Coronary artery (tissue), 2 donors: ENCODE measurements around the gene TOP3A.
A peak's percentile ranks its signal among the peaks of the same experiment; 100 is the strongest.

Experiments used
- DNase-seq: peaks from one replicate; pipeline ENCODE4 v3.0.0-alpha.2; 2017; ENCODE audit warnings: low spot score
- H3K27ac ChIP-seq, 2 donors: fragments of 200-600 bp; sonication (generic); one replicate each; pipeline ENCODE4 v1.5.1; 2016 to 2019
- H3K4me3 ChIP-seq: fragments of 200-600 bp; sonication (generic); 2 replicates; pipeline ENCODE4 v1.5.1; 2016; ENCODE audit warnings: mild to moderate bottlenecking, moderate library complexity
- TF ChIP-seq, protein P1 (sequence below): fragments of 200-600 bp; sonication (generic); IDR thresholded peaks from one replicate; pipeline ENCODE4 v1.5.1; 2019; ENCODE audit warnings: antibody characterized with exemption

Gene TOP3A

DNA sequence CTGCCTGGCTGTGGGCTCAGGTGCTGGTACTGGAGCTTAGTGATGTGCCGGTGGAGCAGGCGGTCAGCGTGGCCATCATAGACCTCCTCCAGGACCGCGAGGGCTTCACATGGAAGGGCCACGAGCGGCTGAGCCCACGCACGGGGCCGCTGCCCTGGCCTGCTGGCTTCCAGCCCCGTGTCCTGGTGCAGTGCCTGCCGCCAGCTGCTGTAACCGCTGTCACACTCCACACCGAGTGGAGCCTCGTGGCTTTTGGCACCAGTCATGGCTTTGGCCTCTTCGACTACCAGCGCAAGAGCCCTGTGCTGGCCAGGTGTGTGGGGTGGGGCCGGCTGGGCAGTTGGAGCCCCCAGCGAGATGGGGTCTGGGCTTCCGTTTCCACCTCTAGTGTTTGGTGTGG lies 77.3 kb downstream of the TOP3A start:
- H3K27ac ChIP-seq, result no peak overlapping the region
- TF ChIP-seq, protein P1, sequence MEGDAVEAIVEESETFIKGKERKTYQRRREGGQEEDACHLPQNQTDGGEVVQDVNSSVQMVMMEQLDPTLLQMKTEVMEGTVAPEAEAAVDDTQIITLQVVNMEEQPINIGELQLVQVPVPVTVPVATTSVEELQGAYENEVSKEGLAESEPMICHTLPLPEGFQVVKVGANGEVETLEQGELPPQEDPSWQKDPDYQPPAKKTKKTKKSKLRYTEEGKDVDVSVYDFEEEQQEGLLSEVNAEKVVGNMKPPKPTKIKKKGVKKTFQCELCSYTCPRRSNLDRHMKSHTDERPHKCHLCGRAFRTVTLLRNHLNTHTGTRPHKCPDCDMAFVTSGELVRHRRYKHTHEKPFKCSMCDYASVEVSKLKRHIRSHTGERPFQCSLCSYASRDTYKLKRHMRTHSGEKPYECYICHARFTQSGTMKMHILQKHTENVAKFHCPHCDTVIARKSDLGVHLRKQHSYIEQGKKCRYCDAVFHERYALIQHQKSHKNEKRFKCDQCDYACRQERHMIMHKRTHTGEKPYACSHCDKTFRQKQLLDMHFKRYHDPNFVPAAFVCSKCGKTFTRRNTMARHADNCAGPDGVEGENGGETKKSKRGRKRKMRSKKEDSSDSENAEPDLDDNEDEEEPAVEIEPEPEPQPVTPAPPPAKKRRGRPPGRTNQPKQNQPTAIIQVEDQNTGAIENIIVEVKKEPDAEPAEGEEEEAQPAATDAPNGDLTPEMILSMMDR, result no peak
- H3K4me3 ChIP-seq, result no peak overlapping the region
- no peak for DNase-seq

DNA sequence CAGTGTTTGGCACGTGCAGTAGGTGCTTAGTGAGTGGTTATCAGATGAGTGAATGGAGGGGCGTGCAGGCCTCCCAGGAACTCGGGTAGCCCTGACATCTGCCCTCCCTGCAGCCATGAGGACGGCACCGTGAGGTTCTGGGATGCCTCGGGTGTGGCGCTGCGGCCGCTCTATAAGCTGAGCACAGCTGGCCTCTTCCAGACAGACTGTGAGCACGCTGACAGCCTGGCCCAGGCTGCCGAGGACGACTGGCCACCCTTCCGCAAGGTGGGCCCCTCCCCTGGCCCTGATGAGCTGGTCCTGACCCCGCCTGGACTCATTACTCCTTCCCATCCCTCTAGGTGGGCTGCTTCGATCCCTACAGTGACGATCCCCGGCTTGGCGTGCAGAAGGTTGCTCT lies 78.3 kb downstream of the TOP3A start:
- no peak overlapping the region for H3K4me3 ChIP-seq
- no peak for DNase-seq
- TF ChIP-seq, protein P1, result no peak
- H3K27ac ChIP-seq, result no peak overlapping the region

DNA sequence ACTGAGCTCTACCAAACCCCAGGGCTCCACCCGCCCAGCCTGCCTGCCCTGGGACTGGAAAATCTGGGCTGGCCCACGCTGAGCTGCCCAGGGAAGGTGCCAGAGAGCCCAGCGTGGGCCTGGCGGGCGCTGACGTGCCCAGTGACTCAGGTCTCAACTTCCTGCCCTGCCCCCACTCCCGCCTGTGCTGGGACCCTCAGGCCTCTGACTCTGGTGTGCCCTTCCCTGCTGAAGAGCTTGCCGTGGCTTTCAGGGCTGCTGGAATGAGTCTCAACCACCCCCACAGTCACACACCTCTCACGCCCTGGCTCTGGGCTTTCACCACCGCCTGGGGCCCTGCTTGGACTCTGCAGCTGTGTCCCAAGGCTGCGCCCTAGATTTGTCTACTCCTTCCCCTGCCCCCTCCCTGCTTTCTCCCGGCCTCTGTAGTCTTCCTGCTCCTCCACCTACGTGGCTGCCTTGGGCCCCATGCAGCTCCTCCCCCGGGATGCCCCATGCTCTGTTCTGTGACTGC lies 79.0 kb downstream of the TOP3A start:
- DNase-seq, result no peak
- TF ChIP-seq, protein P1, result no peak
- no peak overlapping the region for H3K4me3 ChIP-seq
- peak overlapping the region in 1 of 2 donors; percentile 56 for H3K27ac ChIP-seq

DNA sequence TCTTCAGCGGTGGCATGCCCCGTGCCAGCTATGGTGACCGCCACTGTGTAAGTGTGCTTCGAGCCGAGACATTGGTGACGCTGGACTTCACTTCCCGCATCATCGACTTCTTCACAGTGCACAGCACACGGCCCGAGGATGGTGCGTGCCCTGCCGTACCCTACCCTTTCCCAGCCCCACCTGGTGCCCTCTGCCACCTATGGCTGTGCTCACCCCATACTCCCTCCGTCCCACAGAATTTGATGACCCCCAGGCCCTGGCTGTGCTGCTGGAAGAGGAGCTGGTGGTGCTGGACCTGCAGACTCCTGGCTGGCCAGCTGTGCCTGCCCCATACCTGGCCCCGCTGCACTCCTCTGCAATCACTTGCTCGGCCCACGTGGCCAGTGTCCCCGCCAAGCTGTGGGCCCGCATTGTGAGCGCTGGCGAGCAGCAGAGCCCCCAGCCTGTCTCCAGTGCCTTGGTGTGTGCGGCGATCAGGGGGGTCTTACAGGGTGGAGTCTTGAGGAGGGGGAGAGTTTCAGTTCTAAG lies 79.9 kb downstream of the TOP3A start:
- peak overlapping the region in 1 of 2 donors; percentile 56 for H3K27ac ChIP-seq
- TF ChIP-seq, protein P1, result no peak
- no peak for DNase-seq
- no peak overlapping the region for H3K4me3 ChIP-seq

DNA sequence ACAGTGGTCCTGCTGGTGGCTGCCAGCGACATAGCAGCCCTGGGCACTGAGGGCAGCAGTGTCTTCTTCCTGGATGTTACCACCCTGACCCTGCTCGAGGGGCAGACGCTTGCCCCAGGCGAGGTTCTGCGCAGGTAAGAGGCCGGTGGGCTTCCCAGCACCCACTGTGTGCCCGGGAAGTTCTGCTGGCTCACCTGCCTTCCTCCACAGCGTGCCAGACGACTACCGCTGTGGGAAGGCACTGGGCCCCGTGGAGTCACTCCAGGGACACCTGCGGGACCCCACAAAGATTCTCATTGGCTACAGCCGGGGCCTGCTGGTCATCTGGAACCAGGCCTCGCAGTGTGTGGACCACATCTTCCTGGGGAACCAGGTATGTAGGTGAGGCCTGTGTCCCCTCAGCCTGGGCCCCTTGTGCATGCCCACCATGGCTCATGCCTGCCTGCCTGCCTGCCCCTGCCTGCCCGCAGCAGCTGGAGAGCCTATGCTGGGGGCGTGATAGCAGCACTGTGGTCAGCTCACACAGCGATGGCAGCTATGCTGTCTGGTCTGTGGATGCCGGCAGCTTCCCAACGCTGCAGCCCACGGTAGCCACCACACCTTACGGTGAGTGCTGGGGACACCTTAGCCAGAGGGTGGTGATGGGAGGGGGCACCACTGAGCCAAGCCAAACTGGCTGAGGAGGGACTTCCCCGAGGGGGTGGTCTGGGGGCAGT lies 80.8 kb downstream of the TOP3A start:
- Histone ChIP-seq H3K4me3 (no peak overlapping the region), H3K27ac (no peak overlapping the region)
- TF ChIP-seq, protein P1, result no peak
- no peak for DNase-seq

DNA sequence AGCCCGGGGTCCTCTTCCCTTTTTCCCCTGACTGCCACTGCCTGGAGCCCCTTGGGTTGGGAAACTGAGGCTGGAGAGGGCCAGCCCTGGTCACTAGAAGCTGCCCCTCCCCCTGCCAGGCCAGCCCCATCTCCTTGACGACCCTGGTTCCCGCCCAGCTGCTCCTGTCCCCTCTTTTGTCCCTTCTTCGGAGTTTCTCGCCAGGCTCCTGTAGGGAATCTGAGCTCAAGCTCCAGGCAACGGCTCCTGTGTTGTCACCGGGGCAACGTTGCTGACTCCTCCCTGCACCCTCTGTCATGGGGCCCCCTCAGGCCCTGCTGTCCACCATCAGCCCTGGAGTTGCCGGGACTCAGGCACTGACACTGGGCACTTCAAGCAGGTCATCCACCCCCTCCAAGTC lies 83.6 kb downstream of the TOP3A start:
- no peak for DNase-seq
- Histone ChIP-seq H3K4me3 (no peak overlapping the region), H3K27ac (no peak overlapping the region)
- TF ChIP-seq, protein P1, result no peak
